NCI-H510A (cell line): ENCODE measurements around the gene PDCD2.
"Not testable (repeated sequence)": the region's sequence is repeated elsewhere in the genome, so short reads cannot be mapped to it uniquely, and the experiment has no call there.

Experiments used
- DNase-seq: peaks from one replicate; lab custom pipeline; 2025; lab: John Stamatoyannopoulos, UW

The PDCD2 gene

DNA sequence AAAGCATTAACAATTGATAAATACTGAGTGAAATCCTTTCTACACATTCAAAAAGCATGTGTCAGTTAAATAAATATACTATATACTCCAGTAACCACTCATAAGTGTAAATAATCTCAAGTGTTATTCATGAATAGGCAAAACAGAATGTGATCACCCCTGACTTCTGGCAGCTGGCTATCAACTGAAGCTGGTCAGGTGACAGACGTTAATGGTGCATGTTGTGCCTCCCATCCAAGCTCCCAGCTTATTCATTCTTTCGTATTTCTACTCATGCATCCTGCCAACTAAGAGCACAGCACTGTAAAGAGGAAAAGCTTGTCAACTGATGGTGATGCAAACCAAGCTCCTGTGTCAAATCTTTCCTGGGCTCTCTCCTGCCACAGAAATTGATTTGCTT, 39.0 kb downstream of the PDCD2 start:
- no peak for DNase-seq

DNA sequence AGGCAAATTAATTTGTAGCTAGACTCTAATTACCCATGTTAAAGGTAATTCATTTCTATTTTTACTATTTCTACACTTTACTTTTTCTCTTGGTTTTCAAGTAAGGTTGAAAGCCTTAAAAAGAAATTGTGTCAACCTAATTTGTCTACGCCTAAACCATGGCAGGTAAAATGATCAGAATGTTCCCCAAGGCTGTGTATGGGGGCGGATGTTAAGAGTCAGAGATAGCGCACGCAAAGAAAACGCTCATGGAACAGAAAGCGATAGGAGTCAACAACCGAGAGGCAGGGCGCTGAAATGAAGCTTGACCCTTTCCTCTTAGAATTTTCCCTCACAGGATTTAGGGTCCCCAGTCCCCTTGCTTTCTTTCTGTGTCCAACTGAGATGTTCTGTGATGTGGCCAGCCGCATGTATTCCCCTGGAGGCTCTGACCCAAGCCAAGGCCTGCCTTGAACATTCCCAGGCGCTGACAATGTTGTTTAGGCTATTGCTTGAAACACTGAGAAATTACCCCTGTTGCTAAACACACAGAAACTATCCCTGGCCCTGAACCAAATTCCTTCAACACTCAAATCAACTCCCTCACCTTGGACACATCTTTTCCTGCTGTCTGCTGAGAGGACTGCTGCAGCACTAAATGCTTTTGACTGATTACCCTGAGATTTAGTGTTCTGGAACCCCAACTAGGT, 42.3 kb downstream of the PDCD2 start:
- DNase-seq: no peak

DNA sequence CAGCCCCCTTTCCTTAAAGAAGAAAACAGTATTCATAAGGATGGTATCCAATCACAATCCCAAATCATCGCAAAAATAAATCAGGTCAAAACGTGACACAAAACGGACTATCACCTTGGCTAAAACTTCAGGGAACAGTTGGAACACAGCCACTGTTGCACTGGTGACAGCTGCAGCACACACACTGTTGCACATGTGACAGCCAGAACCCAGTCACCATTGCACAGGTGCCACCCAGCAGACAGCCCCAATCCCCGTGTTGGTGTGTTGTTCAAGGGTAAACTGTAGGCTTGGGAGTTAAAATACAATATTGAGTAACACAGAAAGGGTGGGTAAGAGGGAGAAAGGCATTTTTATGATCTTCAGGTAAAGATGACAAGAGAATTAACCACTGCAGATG, 47.1 kb downstream of the PDCD2 start:
- no peak for DNase-seq

GRCh38 chr6:170536671-170537070, 47.8 kb downstream of the PDCD2 start:
- no peak for DNase-seq

DNA sequence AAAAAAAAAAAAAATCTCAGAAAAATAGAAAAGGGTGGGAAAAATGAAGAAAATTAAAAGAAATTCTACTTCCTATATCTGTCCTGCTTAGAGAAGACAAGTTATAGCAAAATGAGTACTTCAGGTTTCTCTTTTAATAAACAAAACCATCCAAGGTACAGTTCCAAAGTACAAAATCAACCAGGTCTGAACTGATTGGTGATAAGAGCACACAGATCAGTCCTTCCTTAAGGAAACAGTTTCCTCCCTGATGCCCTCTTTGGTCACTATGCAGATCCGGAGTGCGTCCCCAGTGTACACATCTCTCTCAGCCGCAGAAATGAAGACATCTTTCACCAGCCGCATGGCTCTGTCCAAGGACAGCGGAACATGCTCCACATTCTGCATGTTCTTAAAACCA, 49.4 kb downstream of the PDCD2 start:
- DNase-seq: no peak

- no peak for DNase-seq
These were observed 50.6 kb downstream of the PDCD2 start for GRCh38 chr6:170533792-170534191.

GRCh38 chr6:170532867-170533488, 51.5 kb downstream of the PDCD2 start:
- DNase-seq: no peak

- DNase-seq: no peak
These were observed 54.5 kb downstream of the PDCD2 start for GRCh38 chr6:170529839-170530469.

DNA sequence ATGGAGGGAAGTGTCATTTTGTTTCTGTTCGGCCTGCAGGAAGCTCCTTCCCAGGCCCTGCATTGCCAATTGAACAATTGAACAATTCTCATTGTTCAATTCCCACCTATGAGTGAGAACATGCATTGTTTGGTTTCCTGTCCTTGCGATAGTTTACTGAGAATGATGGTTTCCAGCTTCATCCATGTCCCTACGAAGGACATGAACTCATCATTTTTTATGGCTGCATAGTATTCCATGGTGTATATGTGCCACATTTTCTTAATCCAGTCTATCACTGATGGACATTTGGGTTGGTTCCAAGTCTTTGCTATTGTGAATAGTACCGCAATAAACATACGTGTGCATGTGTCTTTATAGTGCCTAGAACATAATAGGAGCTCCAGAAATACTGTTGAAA, 56.4 kb downstream of the PDCD2 start:
- not testable (repeated sequence) for DNase-seq

DNA sequence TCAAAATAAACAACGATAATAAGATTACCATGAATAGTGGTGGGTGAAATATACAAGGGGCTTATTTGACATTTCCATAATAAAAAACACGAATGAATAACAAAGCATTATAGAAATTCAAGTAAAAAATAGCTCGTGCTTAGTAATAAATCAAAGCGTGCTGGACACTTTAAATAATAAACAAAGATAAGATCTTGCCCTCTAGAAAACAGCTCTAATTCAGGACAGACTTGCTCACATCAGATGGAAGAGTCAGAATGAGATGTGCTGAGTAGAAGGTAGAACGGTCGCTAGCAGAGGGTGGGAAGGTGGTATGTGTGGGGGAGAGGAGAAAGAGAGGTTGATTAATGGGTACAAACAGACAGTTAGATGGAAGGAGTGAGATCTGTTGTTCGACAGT, 58.6 kb downstream of the PDCD2 start:
- no peak for DNase-seq
